Central memory CD8-positive, alpha-beta T cell (primary cell): ENCODE data around the gene SEMA4C.

Source experiments
- ATAC-seq: fragments of 150-1000 bp; cut with Tn5 transposase; replicated peaks from 2 replicates; pipeline ENCODE4 v1.10.0; 2022; ENCODE audit warnings: mild to moderate bottlenecking, moderate FRiP score, moderate number of reproducible peaks; ENCODE audit not compliant: poor library complexity, severe bottlenecking; ENCODE audit errors: extremely low read depth
- DNase-seq, 2 donors: peaks; one replicate each; pipeline ENCODE4 v3.0.0; 2021; ENCODE audit warnings: low spot score in 2 of 2
- H3K27ac Mint-ChIP-seq: one replicate; pipeline ENCODE4 v1.8.0; 2022; ENCODE audit warnings: low read depth, mild to moderate bottlenecking, moderate library complexity, mixed read lengths
- H3K27me3 Mint-ChIP-seq: one replicate; pipeline ENCODE4 v1.8.0; 2022; ENCODE audit warnings: mixed read lengths
- H3K36me3 Mint-ChIP-seq: one replicate; pipeline ENCODE4 v1.8.0; 2022; ENCODE audit warnings: mild to moderate bottlenecking, moderate library complexity, mixed read lengths; ENCODE audit not compliant: insufficient read depth
- H3K4me1 Mint-ChIP-seq: one replicate; pipeline ENCODE4 v1.8.0; 2022; ENCODE audit warnings: mixed read lengths
- H3K4me3 Mint-ChIP-seq: one replicate; pipeline ENCODE4 v1.8.0; 2022; ENCODE audit warnings: mild to moderate bottlenecking, moderate library complexity, mixed read lengths
- H3K9me3 Mint-ChIP-seq: one replicate; pipeline ENCODE4 v1.8.0; 2022; ENCODE audit warnings: mixed read lengths

The SEMA4C gene

DNA sequence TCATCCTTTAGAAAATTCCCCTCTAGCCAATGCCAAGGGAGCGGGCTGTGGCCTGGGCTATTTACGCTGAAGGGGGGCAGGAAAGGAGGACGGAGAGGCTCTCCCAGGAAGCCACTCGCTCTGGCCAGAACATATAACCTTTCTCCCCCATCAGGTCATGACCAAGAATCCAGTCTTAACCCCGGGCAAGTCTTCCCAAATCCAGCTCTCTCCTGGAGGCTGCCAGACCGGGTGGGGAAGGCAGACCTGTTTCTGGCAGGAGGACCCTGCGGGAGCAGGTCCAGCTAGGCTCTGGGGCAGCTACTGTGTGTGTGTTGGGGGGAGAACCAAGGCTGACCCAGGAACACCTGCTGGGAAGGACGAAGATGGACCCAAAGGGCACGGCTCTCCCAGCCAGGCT, 13.4 kb upstream of the SEMA4C start:
- Mint-ChIP-seq H3K4me3 (no peak overlapping the region), H3K36me3 (no peaks in the 10 kb centered on the region), H3K27ac (no peak overlapping the region), H3K27me3 (no peaks in the 10 kb centered on the region), H3K4me1 (peaks cover 6% of the 10 kb centered on the region), H3K9me3 (no peaks in the 10 kb centered on the region)
- ATAC-seq: no peak
- no peak for DNase-seq

DNA sequence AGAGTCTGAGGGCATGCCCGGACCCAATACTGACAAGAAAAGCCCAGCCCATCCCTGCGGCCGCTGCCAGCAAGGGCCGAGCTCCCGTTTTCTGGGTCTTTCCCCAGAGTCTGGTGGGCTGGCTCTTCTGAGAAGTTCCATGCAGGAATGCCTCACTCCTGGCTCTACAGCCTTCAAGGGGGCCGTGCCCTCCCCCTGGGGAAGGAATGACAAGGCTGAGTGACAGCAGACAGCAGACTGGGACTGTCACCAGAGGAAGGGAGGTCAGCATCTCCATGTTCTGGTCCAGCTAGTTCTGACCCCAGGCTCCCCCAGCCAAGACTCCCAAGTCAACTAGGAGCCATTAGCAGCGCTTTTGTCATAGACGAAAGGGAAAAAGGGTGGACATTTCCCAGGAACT, 13.0 kb upstream of the SEMA4C start:
- no peaks in the 10 kb centered on the region for H3K36me3 Mint-ChIP-seq
- no peaks in the 10 kb centered on the region for H3K27me3 Mint-ChIP-seq
- no peak for ATAC-seq
- H3K4me1 Mint-ChIP-seq: peaks cover 6% of the 10 kb centered on the region
- DNase-seq: no peak
- H3K27ac Mint-ChIP-seq: no peak overlapping the region
- no peaks in the 10 kb centered on the region for H3K9me3 Mint-ChIP-seq
- no peak overlapping the region for H3K4me3 Mint-ChIP-seq

DNA sequence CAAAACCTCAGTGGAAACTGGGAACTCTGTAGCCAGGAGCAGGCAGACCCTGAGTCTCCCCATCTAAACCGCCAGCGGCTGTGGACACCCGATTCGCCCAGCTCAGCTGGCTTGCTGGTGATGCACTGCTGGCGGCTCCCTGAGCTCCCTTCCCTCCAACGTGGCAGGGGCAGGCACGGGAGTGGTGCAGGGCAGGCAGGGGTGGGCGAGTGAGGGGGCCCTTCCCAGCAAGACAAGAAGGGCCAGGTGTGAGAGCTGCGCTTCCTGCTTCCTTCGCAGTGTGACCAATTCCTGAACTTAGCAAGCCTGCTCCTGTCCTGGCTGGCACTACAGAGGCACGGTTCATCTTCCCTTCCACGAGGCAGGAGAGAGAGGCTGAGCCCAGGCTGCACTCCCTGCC, 12.3 kb upstream of the SEMA4C start:
- H3K4me3 Mint-ChIP-seq: no peak overlapping the region
- H3K4me1 Mint-ChIP-seq: peaks cover 2% of the 10 kb centered on the region
- no peak overlapping the region for H3K27ac Mint-ChIP-seq
- ATAC-seq (no peak), DNase-seq (no peak)
- H3K9me3 Mint-ChIP-seq: no peaks in the 10 kb centered on the region
- no peaks in the 10 kb centered on the region for H3K27me3 Mint-ChIP-seq
- H3K36me3 Mint-ChIP-seq: no peaks in the 10 kb centered on the region

DNA sequence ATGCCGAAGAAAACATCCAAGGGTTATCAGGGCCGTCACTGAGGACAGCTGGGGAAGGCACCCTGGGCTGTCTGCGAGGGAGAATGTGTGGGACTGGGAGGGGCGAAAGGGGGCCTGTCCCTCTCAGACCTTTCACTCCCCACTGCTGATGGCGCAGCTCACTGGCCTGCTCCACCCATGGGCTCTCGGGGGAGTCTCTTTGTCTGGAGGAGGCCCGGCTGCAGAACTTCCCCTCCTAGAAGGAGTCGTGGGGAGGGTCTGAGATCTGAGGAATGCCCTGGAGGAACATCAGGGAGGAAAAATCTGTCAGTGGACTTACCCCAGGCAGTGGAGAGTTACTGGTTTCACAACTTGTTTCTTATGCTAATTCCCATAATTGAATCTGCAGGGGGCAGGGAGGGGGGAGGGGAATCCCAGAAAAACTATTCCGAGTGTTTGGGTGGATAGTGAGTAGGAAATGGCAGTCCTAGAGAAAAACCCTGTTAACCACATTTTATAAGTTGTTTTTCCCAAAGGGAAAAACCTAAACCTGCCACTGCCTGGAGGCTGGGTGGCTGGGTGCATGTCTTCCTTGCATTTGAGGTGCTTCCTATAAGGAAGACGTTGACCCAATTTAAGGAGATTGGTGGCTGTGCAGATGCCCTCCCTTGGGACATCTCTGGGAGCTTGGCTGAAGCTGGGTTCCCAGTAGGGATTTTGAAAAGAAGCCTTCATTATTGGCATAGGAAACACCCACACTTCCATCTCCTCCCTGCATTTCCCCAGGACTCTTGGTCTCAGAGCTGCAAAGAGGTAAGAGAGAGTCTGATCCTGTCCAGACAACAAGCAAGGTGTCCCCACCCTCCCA, 11.7 kb upstream of the SEMA4C start:
- DNase-seq (no peak), ATAC-seq (no peak)
- Mint-ChIP-seq H3K36me3 (no peaks in the 10 kb centered on the region), H3K27me3 (no peaks in the 10 kb centered on the region), H3K27ac (no peak overlapping the region), H3K4me1 (peaks cover 2% of the 10 kb centered on the region), H3K9me3 (no peaks in the 10 kb centered on the region), H3K4me3 (no peak overlapping the region)

DNA sequence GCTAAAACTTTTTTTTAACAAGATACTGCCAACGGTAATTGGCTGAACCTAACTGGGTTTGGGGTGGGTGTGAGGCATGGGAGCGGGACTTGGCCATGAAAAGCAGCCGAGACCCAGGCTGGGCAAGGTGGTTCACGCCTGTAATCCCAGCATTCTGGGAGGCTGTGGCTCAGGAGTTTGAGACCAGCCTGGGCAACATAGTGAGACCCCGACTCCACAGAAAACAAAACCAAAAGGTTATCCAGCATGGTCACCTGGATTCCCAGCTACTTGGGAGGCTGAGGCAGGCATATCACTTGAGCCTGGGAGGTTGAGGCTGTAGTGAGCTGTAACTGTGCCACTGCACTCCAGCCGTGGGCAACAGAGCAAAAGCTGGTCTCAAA, 11.0 kb upstream of the SEMA4C start:
- Mint-ChIP-seq H3K9me3 (no peaks in the 10 kb centered on the region), H3K36me3 (no peaks in the 10 kb centered on the region), H3K27ac (no peak overlapping the region), H3K4me3 (no peak overlapping the region), H3K27me3 (no peaks in the 10 kb centered on the region), H3K4me1 (peaks cover 9% of the 10 kb centered on the region)
- no peak for DNase-seq
- no peak for ATAC-seq

DNA sequence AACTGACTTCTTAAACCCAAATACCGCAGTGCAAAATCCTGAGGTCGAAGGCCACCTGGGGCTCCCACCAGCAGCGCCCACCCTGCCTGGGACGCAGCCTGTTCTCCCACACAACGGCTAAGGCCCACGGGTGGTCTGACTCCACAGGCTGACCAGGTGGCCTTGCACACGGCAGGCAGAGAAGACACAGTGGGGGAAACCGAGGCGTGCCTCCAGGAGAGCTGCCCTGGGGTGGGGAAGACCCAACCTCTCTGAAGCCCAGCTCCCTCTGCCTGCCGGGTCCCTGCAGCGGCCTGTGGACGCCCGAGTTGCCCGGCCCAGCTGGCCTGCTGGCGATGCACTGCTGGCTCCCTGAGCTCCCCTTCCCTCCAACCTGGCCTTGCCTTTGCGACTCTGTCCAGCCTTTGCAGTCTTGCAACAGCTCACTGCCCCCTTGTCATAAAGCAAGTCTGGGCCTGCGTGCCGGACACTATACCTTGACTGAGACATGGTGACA, 9.7 kb upstream of the SEMA4C start:
- no peaks in the 10 kb centered on the region for H3K36me3 Mint-ChIP-seq
- H3K9me3 Mint-ChIP-seq: no peaks in the 10 kb centered on the region
- no peaks in the 10 kb centered on the region for H3K27me3 Mint-ChIP-seq
- H3K4me3 Mint-ChIP-seq: no peak overlapping the region
- H3K27ac Mint-ChIP-seq: no peak overlapping the region
- peaks cover 19% of the 10 kb centered on the region for H3K4me1 Mint-ChIP-seq
- ATAC-seq (no peak), DNase-seq (no peak)

DNA sequence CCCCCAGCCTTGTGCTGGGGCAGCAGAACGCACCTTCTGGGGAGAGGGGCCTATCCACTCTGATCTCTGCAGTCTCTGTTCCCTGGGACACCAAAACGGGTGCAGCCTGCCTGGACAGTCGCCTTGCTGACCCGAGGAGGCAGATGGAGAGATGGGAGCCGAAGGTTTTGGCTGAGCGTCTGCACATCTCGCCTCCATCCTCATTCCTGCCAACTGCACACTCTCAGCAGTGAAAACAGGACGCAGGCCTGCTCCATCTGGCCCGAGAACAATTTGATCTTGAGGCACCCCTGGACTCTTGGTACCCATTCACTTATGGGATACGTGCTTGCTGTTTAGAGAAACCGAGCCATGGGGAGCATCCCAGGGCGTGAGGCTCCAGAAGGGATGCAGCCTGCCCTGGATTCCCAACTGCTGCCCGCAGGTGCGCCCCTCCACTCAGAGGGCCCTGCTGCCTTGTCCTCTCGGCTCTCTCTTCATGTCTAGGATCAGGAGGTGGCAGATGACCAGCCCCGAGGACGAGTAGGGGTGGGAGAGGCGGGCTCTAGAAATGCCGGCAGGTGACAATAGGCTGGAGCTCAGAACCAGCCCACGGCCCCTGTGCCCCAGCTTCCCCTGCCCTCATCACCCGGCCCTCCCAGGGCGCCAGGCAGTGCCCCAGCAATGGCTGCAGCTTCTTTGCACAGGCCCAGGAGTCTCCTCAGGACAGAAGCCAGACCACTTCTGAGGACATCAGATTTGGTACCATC, 9.1 kb upstream of the SEMA4C start:
- H3K9me3 Mint-ChIP-seq: no peaks in the 10 kb centered on the region
- H3K27me3 Mint-ChIP-seq: no peaks in the 10 kb centered on the region

DNA sequence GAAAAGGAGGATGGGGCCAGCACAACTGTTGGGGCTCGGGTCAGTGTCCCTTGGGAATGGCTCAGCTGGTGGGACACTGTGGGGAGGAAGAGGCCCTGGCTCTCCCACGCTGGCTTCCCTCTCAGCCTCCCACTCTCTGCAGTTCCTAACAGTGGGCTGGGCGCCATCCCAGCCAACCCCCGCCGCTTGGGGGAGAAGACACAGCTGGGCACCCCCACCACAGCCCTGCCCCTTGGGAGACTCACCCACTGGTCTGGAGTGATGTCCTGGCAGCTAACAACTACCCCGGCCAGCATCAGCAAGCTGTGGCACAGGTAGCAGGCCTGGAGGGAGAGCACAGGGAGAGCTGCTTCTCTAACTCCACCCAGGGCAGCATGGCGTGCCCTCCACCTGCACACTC, 8.3 kb upstream of the SEMA4C start:
- Mint-ChIP-seq H3K27me3 (no peaks in the 10 kb centered on the region), H3K4me1 (peaks cover 28% of the 10 kb centered on the region), H3K36me3 (peaks cover 2% of the 10 kb centered on the region), H3K9me3 (no peaks in the 10 kb centered on the region), H3K4me3 (no peak overlapping the region), H3K27ac (no peak overlapping the region)
- DNase-seq: no peak
- ATAC-seq: no peak

More for the DNA sequence above, 9.1 kb upstream of the SEMA4C start:
- DNase-seq: no peak
- H3K4me1 Mint-ChIP-seq: peaks cover 24% of the 10 kb centered on the region
- peaks cover 2% of the 10 kb centered on the region for H3K36me3 Mint-ChIP-seq
- no peak for ATAC-seq
- no peak overlapping the region for H3K4me3 Mint-ChIP-seq
- H3K27ac Mint-ChIP-seq: no peak overlapping the region

DNA sequence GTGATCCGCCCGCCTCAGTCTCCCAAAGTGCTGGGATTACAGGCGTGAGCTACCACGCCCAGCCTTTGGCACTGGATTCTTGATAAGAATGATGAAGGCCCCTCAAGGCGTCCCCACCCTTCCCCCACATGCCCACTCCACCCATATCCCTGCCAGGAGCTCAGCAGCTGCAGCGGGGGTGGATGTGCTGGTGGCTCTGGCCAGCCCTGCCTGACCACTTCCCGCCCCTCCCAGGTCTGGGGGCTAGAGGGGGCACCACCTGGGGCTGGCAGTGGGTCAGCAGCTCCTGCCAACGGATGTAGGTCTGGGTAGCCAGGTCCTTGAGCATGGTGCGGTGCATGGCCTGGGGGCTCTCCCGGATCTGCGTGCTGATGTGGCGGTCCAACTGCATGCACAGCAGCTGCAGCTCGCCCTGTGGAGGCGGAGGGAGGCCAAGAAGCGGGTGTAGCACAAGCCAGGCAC, 7.8 kb upstream of the SEMA4C start:
- no peaks in the 10 kb centered on the region for H3K9me3 Mint-ChIP-seq
- DNase-seq (no peak), ATAC-seq (no peak)
- H3K36me3 Mint-ChIP-seq: peaks cover 2% of the 10 kb centered on the region
- no peak overlapping the region for H3K27ac Mint-ChIP-seq
- no peaks in the 10 kb centered on the region for H3K27me3 Mint-ChIP-seq
- no peak overlapping the region for H3K4me3 Mint-ChIP-seq
- peaks cover 28% of the 10 kb centered on the region for H3K4me1 Mint-ChIP-seq

DNA sequence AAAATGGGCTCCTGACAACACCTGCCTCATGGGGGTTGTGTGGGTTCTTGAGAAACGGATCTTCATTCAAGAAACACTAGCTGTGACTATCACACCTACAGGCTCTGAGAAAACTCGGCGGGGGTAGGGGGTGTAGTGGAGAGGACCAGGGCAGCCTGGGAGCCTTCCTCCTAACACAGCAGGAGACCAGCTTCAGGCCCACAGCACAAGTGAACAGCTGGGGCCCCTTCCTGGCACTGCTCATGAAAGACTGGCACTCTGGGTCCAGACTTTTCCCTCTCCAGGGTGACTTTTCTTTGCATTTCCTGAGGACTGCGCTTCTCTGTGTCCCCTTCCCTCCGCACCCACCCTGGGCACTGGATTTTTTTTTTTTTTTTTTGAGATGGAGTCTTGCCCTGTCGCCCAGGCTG, 7.2 kb upstream of the SEMA4C start:
- DNase-seq: no peak
- peaks cover 2% of the 10 kb centered on the region for H3K36me3 Mint-ChIP-seq

DNA sequence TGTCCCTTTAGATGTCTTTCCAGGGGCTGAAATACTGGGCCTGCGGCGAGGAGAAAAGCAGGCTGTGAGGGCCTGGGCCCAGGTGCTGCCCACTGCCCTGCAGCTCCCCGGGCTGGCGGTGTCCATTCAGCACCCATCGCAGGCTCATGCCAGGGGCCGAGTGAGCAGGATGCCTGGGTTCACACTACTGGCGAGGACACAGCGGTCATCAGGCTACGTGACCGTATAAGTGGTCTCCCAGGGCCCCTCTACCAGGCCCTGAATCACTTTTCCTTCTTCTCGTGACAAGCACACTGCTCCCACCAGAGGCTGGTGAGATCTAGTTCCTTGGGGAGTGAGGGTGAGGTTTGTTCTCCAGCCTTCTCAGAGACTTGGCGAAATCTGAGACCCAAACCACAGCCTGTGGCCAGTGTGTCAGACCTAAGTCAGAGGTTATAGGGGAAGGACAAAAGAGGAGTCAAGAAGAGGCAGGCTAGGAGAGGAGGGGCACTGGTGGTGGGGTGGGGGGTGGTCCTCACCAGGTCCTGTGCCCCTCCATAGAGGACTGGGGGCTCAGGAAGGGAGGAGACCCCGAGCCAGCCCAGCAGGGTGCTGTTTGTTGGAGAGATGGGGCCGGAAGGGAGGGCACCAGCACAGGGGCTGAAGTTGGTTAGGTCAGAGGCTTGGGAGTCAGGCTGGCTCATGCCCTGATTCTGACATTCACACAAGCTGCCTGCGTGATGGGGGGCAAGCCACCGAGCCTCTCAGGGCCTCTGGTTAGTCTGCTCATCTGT, 6.6 kb upstream of the SEMA4C start:
- no peaks in the 10 kb centered on the region for H3K27me3 Mint-ChIP-seq
- H3K27ac Mint-ChIP-seq: no peak overlapping the region
- H3K4me1 Mint-ChIP-seq: peaks cover 28% of the 10 kb centered on the region
- H3K4me3 Mint-ChIP-seq: no peak overlapping the region
- DNase-seq (no peak), ATAC-seq (no peak)
- no peaks in the 10 kb centered on the region for H3K9me3 Mint-ChIP-seq
- H3K36me3 Mint-ChIP-seq: peaks cover 2% of the 10 kb centered on the region

More for the DNA sequence above, 7.2 kb upstream of the SEMA4C start:
- no peak for ATAC-seq
- H3K4me3 Mint-ChIP-seq: no peak overlapping the region
- H3K4me1 Mint-ChIP-seq: peaks cover 28% of the 10 kb centered on the region
- H3K27ac Mint-ChIP-seq: no peak overlapping the region
- H3K9me3 Mint-ChIP-seq: no peaks in the 10 kb centered on the region
- no peaks in the 10 kb centered on the region for H3K27me3 Mint-ChIP-seq

DNA sequence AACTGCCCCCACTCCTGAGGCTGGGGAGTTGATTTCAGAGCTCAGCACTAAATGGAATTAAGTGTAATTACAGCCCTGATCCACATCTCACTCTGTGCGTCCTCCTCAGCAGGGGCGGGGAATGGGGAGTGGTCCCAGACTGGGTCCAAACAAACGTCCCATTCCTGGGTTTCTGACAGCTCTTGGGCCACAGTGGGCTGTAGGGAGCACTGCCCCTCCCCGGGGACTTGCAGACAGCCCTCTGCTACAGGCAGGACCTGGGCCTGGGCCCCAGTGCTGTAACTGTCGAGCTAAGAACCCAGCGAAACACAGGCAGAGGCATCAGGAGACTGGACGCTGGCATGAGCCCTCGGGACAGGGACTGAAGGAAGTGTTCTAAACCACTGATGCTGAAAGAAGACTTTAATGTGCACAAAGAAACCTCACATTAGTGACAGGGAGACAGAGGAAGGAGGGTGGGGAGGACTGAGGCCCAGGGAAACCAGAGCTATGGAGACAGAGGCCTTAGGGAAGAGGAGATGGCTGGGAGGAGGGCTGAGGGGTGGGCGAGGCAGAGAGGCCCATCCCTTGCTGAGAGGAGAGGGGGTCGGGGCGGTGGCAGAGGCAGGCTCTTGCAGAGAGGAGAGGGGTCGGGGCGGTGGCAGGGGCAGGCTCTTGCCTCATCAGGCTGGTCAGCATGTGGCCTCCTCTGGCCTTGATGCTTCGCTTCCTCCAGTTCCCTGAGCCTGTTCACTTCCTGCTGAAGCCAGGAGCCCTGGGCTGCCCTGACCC, 5.8 kb upstream of the SEMA4C start:
- Mint-ChIP-seq H3K27me3 (no peaks in the 10 kb centered on the region), H3K27ac (no peak overlapping the region), H3K4me1 (peaks cover 32% of the 10 kb centered on the region), H3K4me3 (no peak overlapping the region), H3K9me3 (no peaks in the 10 kb centered on the region), H3K36me3 (peaks cover 2% of the 10 kb centered on the region)
- DNase-seq (no peak), ATAC-seq (no peak)
